Left lung (tissue), 10 donors: Measurements from ENCODE around the gene CASKIN2. TPM values are rescaled to one million over a fixed set of nuclear protein-coding genes. Genes with fewer than 3 reads are reported as not detected.

Source experiments
- ATAC-seq: fragments of 200-7000 bp; cut with Tn5 transposase; one replicate; pipeline ENCODE4 v1.9.1; 2020; ENCODE audit warnings: moderate library complexity
- DNase-seq, 4 donors: peaks; one replicate each; pipeline ENCODE4 v3.0.0-alpha.2; 2013 to 2020
- H3K27ac ChIP-seq, 2 donors: fragments of 200-600 bp; sonication (generic) in 1 of 2; one replicate each; pipeline versions ENCODE4 v1.5.0 to v1.8.0; 2020 to 2021
- H3K27me3 ChIP-seq, 2 donors: fragments of 200-600 bp; sonication (generic) in 1 of 2; one replicate each; pipeline versions ENCODE4 v1.5.0 to v1.8.0; 2020 to 2021
- H3K36me3 ChIP-seq, 2 donors: fragments of 200-600 bp; sonication (generic) in 1 of 2; one replicate each; pipeline versions ENCODE4 v1.5.0 to v1.8.0; 2020 to 2021
- H3K4me1 ChIP-seq, 2 donors: fragments of 200-600 bp; one replicate each; pipeline ENCODE4 v1.8.0; 2021
- H3K4me3 ChIP-seq, 2 donors: fragments of 200-600 bp; sonication (generic) in 1 of 2; one replicate each; pipeline versions ENCODE4 v1.5.0 to v1.8.0; 2020 to 2021; ENCODE audit warnings: mild to moderate bottlenecking in 1 of 2
- H3K9me3 ChIP-seq, 2 donors: fragments of 200-600 bp; sonication (generic) in 1 of 2; one replicate each; pipeline versions ENCODE4 v1.5.0 to v1.8.0; 2020 to 2021
- CTCF ChIP-seq, 2 donors: fragments of 200-600 bp; sonication (generic) in 1 of 2; IDR thresholded peaks; one replicate each; pipeline versions ENCODE4 v1.5.0 to v1.8.0; 2021; ENCODE audit warnings: antibody characterized with exemption in 2 of 2
- intact Hi-C, 2 donors: fragments of 100-400 bp; cut with DNase I; formaldehyde crosslinking; loops; one replicate each; pipeline versions ENCODE4 v1.11.2 to v1.14.2; 2022
- polyA plus RNA-seq, 6 donors: library from polyadenylated mRNA; unstranded; fragments of 120-200 nt; gene quantifications; one replicate each; pipeline ENCODE4 v1.2.1, GENCODE V29; 2013; ENCODE audit not compliant: insufficient read length in 6 of 6
- total RNA-seq, 2 donors: library from RNA; stranded (reverse); fragmentation: NEBNext Ultra II Directional; extraction: Animal tissue kit (Norgen Biotek cat#: 25700); gene quantifications; one replicate each; pipeline ENCODE4 v1.2.1, GENCODE V29; 2021
- donor health status: DM: no; HTN: yes; CAD: no.
- donor health status: DM: no; HTN: no; CAD: no.

Gene CASKIN2
- total and polyA plus RNA-seq, 8 donors = 17.9 to 74.4 (median 28.6) TPM

- intact Hi-C loops = no loop called here
- no peak overlapping the region for H3K4me3 ChIP-seq
- no peaks in the 10 kb centered on the region for H3K9me3 ChIP-seq
- H3K4me1 ChIP-seq = peaks cover 0 to 19% of the 10 kb centered on the region in 2 donors
- ATAC-seq = no peak
- peak overlapping the region in 1 of 2 donors; percentile 20 for H3K27ac ChIP-seq
- no peak for TF ChIP-seq CTCF (IDR thresholded peaks at IDR 0.05)
- peaks cover 0 to 98% of the 10 kb centered on the region in 2 donors for H3K36me3 ChIP-seq
- H3K27me3 ChIP-seq = no peaks in the 10 kb centered on the region
- DNase-seq = no peak
Observed at GRCh38 chr17:75498726-75499213, 16.6 kb downstream of the CASKIN2 start.

- TF ChIP-seq CTCF (IDR thresholded peaks at IDR 0.05) = no peak
- Histone ChIP-seq H3K9me3 (no peaks in the 10 kb centered on the region), H3K4me3 (no peak overlapping the region), H3K36me3 (peaks cover 0 to 98% of the 10 kb centered on the region in 2 donors), H3K27me3 (no peaks in the 10 kb centered on the region), H3K4me1 (peaks cover 0 to 19% of the 10 kb centered on the region in 2 donors), H3K27ac (peak overlapping the region in 1 of 2 donors; percentile 20)
- no peak for DNase-seq
- intact Hi-C loops = no loop called here
- ATAC-seq = no peak
Observed at GRCh38 chr17:75498039-75498725, 17.2 kb downstream of the CASKIN2 start.

GRCh38 chr17:75496005-75496404 is 19.3 kb downstream of the CASKIN2 start:
- no peak overlapping the region for H3K4me3 ChIP-seq
- no peak for TF ChIP-seq CTCF (IDR thresholded peaks at IDR 0.05)
- peaks cover 0 to 99% of the 10 kb centered on the region in 2 donors for H3K36me3 ChIP-seq
- no peaks in the 10 kb centered on the region for H3K9me3 ChIP-seq
- H3K27me3 ChIP-seq = no peaks in the 10 kb centered on the region
- DNase-seq (no peak), ATAC-seq (no peak)
- H3K27ac ChIP-seq = no peak overlapping the region
- peaks cover 0 to 26% of the 10 kb centered on the region in 2 donors for H3K4me1 ChIP-seq
- intact Hi-C loops = no loop called here

- ATAC-seq (no peak), DNase-seq (peak in 1 of 4 donors; percentile 61)
- no peak overlapping the region for H3K4me3 ChIP-seq
- no peaks in the 10 kb centered on the region for H3K27me3 ChIP-seq
- no peak for TF ChIP-seq CTCF (IDR thresholded peaks at IDR 0.05)
- H3K36me3 ChIP-seq = peaks cover 0 to 97% of the 10 kb centered on the region in 2 donors
- H3K27ac ChIP-seq = no peak overlapping the region
- H3K4me1 ChIP-seq = peaks cover 0 to 29% of the 10 kb centered on the region in 2 donors
- intact Hi-C loops = no loop called here
- H3K9me3 ChIP-seq = no peaks in the 10 kb centered on the region
Observed at GRCh38 chr17:75494326-75494877, 20.9 kb downstream of the CASKIN2 start.

- Histone ChIP-seq H3K27ac (no peak overlapping the region), H3K4me3 (no peak overlapping the region), H3K36me3 (peaks cover 0 to 93% of the 10 kb centered on the region in 2 donors), H3K9me3 (no peaks in the 10 kb centered on the region), H3K27me3 (no peaks in the 10 kb centered on the region), H3K4me1 (peaks cover 0 to 27% of the 10 kb centered on the region in 2 donors)
- TF ChIP-seq CTCF (IDR thresholded peaks at IDR 0.05) = no peak
- ATAC-seq (no peak), DNase-seq (peak in 1 of 4 donors; percentile 62)
- intact Hi-C loops = no loop called here
Observed at GRCh38 chr17:75493476-75494129, 21.7 kb downstream of the CASKIN2 start.
